ENCODE results near the gene RBBP7. TPM values are rescaled to one million over a fixed set of nuclear protein-coding genes. Genes with fewer than 3 reads are reported as not detected.

RBBP7 gene
- total and polyA plus RNA-seq, 11 donors = 88.7 to 124 (median 107) TPM

- H3K9me3 ChIP-seq = no peaks in the 10 kb centered on the region
- peaks cover 0 to 39% (median 31%) of the 10 kb centered on the region in 9 donors for H3K36me3 ChIP-seq
- peaks cover 0 to 12% (median 2%) of the 10 kb centered on the region in 12 donors for H3K4me1 ChIP-seq
- peak; percentile 48 to 87 (median 59) for ATAC-seq
- H3K4me3 ChIP-seq = peak overlapping the region in 1 of 12 donors; percentile 6
- no peaks in the 10 kb centered on the region for H3K27me3 ChIP-seq
- TF ChIP-seq POLR2A (IDR thresholded peaks at IDR 0.05) (no peak), CTCF (IDR thresholded peaks at IDR 0.05) (no peak)
- intact Hi-C loops (cut with DNase I) = loop anchor here in 8 of 10 donors (5.0 to 10.0 kb wide), 5 partner anchors 59 to 864 kb away; no protein-coding TSS in a partner anchor
- WGBS, 4 donors = 40 to 63% (median 59%) methylated on average over 6 of the region's 6 CpGs
- peak in 2 of 5 donors; percentile 11 to 35 for DNase-seq
- peak overlapping the region in 8 of 12 donors; percentile 19 to 71 (median 54) for H3K27ac ChIP-seq
These were observed 41.8 kb downstream of the RBBP7 start for GRCh38 chrX:16828124-16828908.

GRCh38 chrX:16827225-16827624 is 42.9 kb downstream of the RBBP7 start:
- 81 to 96% (median 93%) methylated on average over 2 of the region's 2 CpGs for WGBS, 4 donors
- peaks cover 0 to 39% (median 30%) of the 10 kb centered on the region in 9 donors for H3K36me3 ChIP-seq
- TF ChIP-seq POLR2A (IDR thresholded peaks at IDR 0.05) = no peak
- TF ChIP-seq CTCF (IDR thresholded peaks at IDR 0.05) = no peak
- H3K4me1 ChIP-seq = peaks cover 0 to 12% (median 2%) of the 10 kb centered on the region in 12 donors
- DNase-seq (no peak), ATAC-seq (peak in 1 of 4 donors; percentile 35)
- no peaks in the 10 kb centered on the region for H3K27me3 ChIP-seq
- H3K4me3 ChIP-seq = no peak overlapping the region
- H3K9me3 ChIP-seq = no peaks in the 10 kb centered on the region
- intact Hi-C loops (cut with DNase I) = loop anchor here in 9 of 10 donors (2.0 to 10.0 kb wide), 7 partner anchors 60 to 865 kb away; no protein-coding TSS in a partner anchor
- H3K27ac ChIP-seq = peak overlapping the region in 2 of 12 donors; percentile 50 to 66

- 56 to 75% (median 69%) methylated on average over 3 of the region's 3 CpGs for WGBS, 4 donors
- peak in 2 of 4 donors; percentile 35 to 39 for ATAC-seq
- H3K27ac ChIP-seq = no peak overlapping the region
These were observed 44.0 kb downstream of the RBBP7 start for GRCh38 chrX:16826207-16826606.

More at GRCh38 chrX:16826207-16826606, 44.0 kb downstream of the RBBP7 start:
- Histone ChIP-seq H3K9me3 (no peaks in the 10 kb centered on the region), H3K27me3 (no peaks in the 10 kb centered on the region), H3K4me1 (peaks cover 0 to 12% (median 2%) of the 10 kb centered on the region in 12 donors), H3K4me3 (no peak overlapping the region), H3K36me3 (peaks cover 0 to 41% (median 27%) of the 10 kb centered on the region in 9 donors)
- DNase-seq = no peak
- intact Hi-C loops (cut with DNase I) = loop anchor here in 9 of 10 donors (2.0 to 10.0 kb wide), 7 partner anchors 61 to 866 kb away; no protein-coding TSS in a partner anchor
- no peak for TF ChIP-seq POLR2A (IDR thresholded peaks at IDR 0.05)
- TF ChIP-seq CTCF (IDR thresholded peaks at IDR 0.05) = peak in 11 of 12 donors; percentile 32 to 63 (median 50)
